SKM-1 treated with dmso at 0.1 percent for 144 hours (cell line): ENCODE measurements around the gene IFNA2.
A peak's percentile ranks its signal among the peaks of the same experiment; 100 is the strongest.
"Not testable (repeated sequence)": the region's sequence is repeated elsewhere in the genome, so short reads cannot be mapped to it uniquely, and the experiment has no call there.

Experiments used
- DNase-seq: peaks from one replicate; lab custom pipeline; 2025; ENCODE audit not compliant: unreplicated experiment; lab: John Stamatoyannopoulos, UW

The IFNA2 gene

GRCh38 chr9:21383627-21384026, 1.6 kb downstream of the IFNA2 start:
- no peak for DNase-seq

GRCh38 chr9:21381448-21382339, 3.5 kb downstream of the IFNA2 start:
- DNase-seq, result peak; percentile 73

- not testable (repeated sequence) for DNase-seq
Observed at GRCh38 chr9:21371467-21371866, 13.7 kb downstream of the IFNA2 start.

GRCh38 chr9:21367957-21368356, 17.2 kb downstream of the IFNA2 start, which contains the start of gene IFNA13:
IFNA13 (minus strand) TSS chr9:21368057; CDS start chr9:21368010, 47 bp downstream.
- DNase-seq, result no peak

GRCh38 chr9:21367169-21367568, 18.0 kb downstream of the IFNA2 start:
- DNase-seq, result not testable (repeated sequence)

GRCh38 chr9:21362287-21362686, 22.9 kb downstream of the IFNA2 start:
- DNase-seq, result no peak

GRCh38 chr9:21357479-21358460, 27.4 kb downstream of the IFNA2 start:
- no peak for DNase-seq

GRCh38 chr9:21350787-21351186, 34.4 kb downstream of the IFNA2 start, which contains the start of gene IFNA6:
IFNA6 (minus strand) TSS chr9:21350887; CDS start chr9:21350887, 0 bp downstream.
- DNase-seq, result no peak

- DNase-seq, result no peak
Observed at GRCh38 chr9:21348430-21348970, 36.7 kb downstream of the IFNA2 start.

GRCh38 chr9:21340735-21341134, 44.5 kb downstream of the IFNA2 start:
- DNase-seq, result no peak

GRCh38 chr9:21336457-21336856, 48.7 kb downstream of the IFNA2 start:
- DNase-seq, result no peak

- DNase-seq, result peak; percentile 83
Observed at GRCh38 chr9:21334701-21335632, 50.2 kb downstream of the IFNA2 start, which contains the start of gene KLHL9. KLHL9 (minus strand) TSS chr9:21335404; CDS start chr9:21334859, 545 bp downstream.
